GM19452 (cell line): Measurements from ENCODE around the gene HPS6.
"Not testable (repeated sequence)": the region's sequence is repeated elsewhere in the genome, so short reads cannot be mapped to it uniquely, and the experiment has no call there.

Experiments
- ATAC-seq: cut with Tn5 transposase; IDR thresholded peaks from one replicate; pipeline ENCODE4 v1.9.1; 2021; ENCODE audit not compliant: unreplicated experiment

HPS6 gene

GRCh38 chr10:102064868-102065560, at the start of gene HPS6:
HPS6 (plus strand) TSS chr10:102065349; CDS start chr10:102065475, 126 bp downstream.
- peak; percentile 98 for ATAC-seq

- no peak for ATAC-seq
Measured at GRCh38 chr10:102016416-102016815, 48.7 kb upstream of the HPS6 start.

DNA sequence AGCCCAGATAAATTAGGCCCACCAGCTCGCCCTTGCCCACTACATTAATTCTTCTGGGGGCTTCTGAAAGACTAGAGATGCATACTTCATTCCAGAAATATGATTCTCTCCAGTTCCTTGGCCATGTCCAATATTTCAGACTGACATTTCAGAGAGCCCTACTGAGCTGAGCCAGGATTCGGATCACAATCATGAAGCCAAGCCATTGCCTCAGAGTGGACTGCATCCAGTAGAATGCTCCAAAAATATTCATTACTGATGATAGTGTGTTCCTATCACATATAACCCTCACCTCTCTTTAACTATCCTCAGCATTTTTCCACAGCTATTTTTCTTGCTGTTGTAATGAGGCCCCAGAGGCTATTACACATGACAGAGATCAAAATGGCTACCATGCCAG, 47.9 kb upstream of the HPS6 start:
- ATAC-seq = no peak

DNA sequence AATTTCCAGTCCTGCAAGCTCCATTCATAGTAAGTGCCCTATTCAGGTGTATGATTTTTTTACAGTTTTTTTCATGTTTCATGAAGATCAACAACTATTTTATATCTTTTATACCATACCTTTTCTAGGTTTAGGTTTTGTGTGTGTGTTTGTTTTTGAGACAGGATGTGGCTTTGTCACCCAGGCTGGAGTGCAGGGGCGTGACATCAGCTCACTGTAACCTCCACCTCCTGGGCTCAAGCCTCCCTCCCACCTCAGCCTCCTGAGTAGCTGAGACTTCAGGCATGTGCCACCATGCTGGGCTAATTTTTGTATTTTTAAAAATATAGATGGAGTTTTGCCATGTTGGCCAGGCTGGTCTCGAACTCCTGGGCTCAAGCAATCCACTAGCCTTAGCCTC, 44.2 kb upstream of the HPS6 start:
- ATAC-seq = no peak

- no peak for ATAC-seq
Measured at GRCh38 chr10:102024799-102025198, 40.4 kb upstream of the HPS6 start.

- ATAC-seq = no peak
Measured at GRCh38 chr10:102027261-102027660, 37.9 kb upstream of the HPS6 start.

DNA sequence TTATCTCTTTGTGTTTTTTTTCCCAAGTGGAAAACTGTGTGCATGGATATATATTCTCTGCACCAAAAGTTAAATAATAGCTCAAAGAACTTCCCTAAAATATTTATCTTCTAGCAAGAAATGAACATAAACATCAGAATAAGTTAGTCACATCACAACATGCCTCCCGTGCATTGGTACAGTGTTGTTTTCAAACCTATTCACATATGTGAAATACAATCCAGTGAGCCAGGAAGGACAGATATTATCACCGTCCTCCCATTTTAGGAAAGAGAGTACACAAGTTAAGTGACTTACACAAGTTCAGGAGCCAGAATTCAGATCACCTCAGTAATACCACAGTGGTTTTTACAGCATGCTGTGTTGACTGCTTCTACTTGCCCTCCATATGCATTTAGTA, 31.4 kb upstream of the HPS6 start:
- ATAC-seq = no peak

GRCh38 chr10:102035807-102036206, 29.3 kb upstream of the HPS6 start:
- not testable (repeated sequence) for ATAC-seq

- no peak for ATAC-seq
Measured at GRCh38 chr10:102038410-102038809, 26.7 kb upstream of the HPS6 start.

DNA sequence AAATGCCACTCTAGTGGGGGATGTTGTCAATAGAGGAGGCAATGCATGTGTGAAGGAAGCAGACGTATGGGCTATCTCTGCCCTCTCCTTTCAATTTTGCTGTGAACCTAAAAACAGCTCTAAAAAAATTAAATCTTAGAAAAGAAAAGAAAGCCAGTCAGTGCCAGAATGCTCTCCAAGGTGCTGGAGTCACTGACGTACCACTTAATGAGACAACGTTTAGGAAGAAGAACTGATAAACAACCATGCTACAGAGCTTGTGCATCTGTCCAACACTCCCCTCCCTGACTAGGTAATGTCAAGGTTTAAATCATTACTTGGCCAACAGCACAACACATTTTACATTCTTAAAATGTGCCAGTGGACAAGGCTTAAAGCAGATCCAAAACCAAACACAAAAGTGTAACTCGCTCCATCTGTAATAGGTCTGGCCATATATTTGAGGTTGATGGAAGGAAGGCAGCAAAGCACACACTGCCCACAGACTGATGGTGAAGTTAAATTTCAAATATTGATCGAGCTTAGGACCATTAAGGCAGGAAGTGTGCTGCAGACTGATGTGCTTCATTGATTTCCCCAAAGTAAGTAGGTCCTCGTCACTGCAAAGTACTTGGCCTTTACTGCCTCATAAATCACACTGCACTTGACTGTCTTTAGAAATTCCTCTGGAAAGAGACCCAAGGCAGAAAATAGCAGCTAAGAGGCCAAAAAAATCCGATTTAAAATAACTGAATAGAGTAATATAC, 24.7 kb upstream of the HPS6 start:
- ATAC-seq = no peak

DNA sequence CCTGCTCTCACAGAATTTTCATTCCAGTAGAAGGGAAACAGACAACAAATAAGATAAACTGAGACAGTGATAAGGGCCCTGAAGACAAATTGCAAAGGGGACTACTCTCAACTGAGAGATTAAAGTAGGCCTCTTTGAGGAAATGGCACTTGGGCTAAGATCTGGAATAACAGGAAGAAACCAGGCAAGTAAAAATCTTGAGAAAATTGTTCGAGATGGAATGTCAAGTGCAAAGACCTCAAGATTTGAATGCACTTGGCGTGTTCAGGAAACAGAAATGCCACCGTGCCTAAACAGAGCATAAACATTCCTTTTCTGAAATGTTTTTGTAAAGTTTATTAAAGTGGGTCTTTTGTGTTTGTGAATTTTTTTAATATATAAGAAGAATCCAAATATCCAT, 19.9 kb upstream of the HPS6 start:
- ATAC-seq = no peak

- no peak for ATAC-seq
Measured at GRCh38 chr10:102046095-102046494, 19.1 kb upstream of the HPS6 start.

DNA sequence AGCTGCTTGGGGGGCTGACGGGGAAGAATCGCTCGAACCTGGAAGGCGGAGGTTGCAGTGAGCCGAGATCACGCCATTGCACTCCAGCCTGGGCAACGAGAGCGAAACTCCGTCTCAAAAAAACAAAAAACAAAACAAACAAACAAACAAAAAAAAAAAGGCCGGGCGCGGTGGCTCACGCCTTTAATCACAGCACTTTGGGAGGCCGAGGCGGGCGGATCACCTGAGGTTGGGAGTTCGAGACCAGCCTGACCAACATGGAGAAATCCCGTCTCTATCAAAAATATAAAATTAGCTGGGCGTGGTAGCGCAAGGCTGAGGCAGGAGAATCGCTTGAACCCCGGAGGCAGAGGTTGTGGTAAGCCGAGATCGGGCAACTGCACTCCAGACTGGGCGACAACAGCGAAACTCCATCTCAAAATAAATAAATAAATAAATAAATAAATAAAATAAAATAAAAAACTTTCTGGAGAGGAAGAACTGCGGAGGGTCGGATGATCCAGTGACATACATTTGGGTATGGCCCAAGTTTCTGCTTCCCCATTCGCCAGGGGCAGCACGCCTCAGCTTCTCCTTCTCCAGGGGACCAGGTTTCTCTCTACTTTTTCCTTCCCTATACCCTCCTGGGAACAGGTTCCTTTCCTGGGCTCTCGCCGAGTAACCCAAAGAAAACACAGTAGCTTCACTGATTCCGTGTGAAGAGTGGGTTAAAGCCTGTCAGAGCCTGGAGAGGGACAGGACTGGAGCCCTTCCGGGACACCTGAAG, 10.1 kb upstream of the HPS6 start:
- not testable (repeated sequence) for ATAC-seq

DNA sequence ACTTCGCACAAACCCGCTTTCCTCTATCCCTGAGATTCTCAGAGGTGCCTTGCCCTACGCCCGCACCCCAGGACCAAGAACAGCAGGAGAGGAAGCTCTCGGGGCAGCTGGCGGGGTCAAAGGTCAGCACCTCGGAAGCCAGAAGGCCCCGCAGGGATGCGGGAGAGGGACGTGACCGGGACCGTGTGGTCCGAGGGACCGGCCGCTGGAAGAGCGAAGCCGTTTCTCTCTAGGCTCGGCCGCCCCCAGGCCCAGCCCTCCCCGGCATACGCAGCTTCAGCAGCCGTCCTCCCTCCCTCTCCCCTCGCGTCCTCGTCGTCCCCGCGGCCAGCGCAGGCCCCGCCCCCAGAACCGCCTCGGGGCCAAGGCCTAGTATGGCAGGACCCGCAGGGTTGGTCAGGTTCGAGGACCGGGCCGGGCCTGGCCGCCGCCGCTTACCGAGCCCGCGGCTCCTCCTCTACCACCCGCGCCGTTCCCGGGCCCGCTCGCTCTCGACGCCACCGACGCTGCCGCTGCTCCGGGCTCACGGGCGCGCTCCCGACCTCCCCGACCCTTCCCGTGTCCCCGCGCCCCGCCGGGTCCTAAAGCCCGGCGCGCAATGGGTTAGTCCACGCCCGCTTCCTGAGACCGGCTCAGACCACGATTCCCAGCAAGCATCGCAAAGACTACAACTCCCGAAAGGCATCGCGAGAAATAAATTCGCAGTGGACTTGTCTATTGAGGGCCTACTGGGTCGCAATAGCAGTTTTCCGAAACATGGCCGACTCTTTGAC, 9.3 kb upstream of the HPS6 start, which contains the start of gene ARMH3:
TSS of gene ARMH3 (minus strand) at position 527 of the 773 bp plus-strand sequence. CDS start 16,059 bp downstream, outside the sequence.
- ATAC-seq = peak; percentile 94

GRCh38 chr10:102059987-102060386, 5.2 kb upstream of the HPS6 start:
- no peak for ATAC-seq

DNA sequence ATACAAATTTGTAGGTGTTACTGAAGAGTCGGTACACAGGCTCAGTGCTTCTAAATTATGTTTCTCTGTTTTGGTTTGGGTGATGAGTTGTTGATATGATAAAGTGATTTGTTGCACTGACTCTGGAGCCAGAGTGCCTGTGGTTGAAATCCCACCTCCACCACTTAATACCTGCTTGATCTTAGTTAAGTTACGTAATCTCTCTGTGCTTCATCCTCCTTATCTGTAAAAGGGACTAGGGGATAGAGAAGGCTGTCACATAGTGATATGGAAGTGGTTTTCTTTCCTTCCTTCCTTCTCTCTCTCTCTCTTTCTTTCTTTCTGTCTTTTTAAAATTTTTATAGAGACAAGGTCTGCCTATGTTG, 664 bp upstream of the HPS6 start:
- ATAC-seq = no peak

DNA sequence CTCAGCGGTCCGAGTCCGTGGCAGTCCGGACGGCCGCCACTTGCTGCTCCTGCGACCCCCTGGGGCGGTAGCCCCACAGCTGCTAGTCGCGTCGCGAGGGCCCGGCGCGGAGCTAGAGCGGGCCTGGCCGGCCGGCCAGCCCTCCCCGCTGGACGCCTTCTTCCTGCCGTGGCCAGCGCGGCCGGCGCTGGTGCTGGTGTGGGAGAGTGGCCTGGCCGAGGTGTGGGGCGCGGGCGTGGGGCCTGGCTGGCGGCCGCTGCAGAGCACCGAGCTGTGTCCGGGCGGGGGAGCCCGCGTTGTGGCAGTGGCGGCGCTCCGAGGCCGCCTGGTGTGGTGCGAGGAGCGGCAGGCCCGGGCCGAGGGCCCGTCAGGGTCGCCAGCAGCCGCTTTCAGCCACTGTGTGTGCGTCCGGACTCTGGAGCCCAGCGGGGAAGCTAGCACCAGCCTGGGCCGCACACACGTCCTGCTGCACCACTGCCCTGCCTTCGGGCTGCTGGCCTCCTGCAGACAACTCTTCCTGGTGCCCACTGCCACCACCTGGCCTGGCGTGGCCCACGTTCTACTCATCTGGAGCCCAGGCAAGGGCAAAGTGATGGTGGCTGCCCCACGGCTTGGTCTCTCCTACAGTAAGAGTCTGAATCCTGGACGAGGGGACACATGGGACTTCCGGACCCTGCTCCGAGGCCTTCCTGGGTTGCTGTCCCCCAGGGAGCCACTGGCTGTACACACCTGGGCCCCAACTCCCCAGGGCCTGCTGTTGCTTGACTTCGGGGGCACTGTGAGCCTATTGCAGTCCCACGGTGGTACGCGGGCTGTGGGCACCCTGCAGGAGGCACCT, 631 bp downstream of the HPS6 start:
- peak; percentile 25 for ATAC-seq

DNA sequence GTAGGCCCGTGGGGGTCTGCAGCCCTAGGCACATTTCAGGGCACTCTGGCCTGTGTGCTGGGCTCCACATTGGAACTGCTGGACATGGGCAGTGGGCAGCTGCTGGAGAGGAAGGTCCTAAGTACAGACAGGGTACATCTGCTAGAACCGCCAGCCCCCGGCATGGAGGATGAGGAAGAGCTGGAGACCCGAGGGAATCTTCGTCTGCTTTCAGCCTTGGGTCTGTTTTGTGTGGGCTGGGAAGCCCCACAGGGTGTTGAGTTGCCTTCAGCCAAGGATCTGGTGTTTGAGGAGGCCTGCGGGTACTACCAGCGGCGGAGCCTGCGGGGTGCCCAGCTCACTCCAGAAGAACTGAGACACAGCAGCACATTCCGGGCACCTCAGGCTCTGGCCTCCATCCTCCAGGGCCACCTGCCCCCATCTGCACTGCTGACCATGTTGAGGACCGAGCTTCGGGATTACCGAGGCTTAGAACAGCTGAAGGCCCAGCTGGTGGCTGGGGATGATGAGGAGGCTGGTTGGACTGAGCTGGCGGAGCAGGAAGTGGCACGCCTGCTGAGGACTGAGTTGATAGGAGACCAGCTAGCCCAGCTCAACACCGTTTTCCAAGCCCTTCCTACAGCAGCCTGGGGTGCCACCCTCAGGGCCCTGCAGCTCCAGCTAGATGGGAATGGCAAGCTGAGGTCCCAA, 1.4 kb downstream of the HPS6 start:
- ATAC-seq = no peak

DNA sequence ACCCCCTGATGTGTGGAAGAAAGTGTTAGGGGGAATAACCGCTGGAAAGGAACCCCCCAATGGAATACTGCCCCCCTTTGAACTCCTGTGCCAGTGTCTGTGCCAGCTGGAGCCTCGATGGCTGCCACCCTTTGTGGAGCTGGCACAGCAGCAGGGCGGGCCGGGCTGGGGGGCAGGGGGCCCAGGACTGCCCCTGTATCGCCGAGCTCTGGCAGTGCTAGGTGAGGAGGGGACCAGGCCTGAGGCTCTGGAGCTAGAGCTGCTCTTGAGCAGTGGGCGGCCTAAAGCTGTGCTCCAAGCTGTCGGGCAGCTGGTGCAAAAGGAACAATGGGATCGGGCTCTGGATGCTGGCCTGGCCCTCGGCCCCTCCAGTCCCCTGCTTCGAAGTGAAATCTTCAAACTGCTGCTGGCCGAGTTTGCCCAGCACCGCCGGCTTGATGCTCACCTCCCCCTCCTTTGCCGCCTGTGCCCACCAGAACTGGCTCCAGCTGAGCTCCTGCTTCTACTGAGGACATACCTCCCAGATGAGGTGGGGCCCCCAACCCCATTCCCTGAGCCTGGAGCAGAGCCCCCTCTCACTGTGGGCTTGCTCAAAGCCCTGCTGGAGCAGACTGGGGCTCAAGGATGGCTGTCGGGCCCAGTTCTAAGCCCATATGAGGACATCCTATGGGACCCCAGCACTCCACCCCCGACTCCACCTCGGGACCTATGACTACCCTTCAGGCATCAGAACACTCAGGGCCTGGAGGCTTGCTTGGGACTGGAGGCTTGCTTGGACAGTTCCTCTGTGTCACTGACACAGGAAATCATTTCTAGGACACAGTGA, 2.2 kb downstream of the HPS6 start:
- no peak for ATAC-seq
